ENCODE data around the gene GALNT2.

The GALNT2 gene

DNA sequence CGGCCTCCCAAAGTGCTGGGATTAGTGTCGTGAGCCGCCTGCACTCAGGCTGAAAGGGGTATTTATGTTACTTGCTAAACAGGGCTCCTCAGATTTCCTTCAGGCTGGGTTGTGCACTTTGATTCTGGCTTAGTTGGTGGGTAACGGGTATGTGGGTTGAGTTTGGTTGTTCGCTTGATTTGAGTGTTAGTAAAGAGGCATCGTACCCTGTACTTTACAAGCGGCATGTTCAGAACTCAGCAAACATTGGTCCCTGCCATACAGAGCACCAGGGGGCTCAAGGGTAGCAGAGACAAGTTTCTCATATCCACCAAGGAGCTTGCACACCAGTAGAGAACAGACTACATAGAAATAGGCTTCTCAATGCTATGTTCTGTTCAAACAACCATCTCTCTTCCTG, 211.3 kb downstream of the GALNT2 start:
- TF ChIP-seq, protein P1, sequence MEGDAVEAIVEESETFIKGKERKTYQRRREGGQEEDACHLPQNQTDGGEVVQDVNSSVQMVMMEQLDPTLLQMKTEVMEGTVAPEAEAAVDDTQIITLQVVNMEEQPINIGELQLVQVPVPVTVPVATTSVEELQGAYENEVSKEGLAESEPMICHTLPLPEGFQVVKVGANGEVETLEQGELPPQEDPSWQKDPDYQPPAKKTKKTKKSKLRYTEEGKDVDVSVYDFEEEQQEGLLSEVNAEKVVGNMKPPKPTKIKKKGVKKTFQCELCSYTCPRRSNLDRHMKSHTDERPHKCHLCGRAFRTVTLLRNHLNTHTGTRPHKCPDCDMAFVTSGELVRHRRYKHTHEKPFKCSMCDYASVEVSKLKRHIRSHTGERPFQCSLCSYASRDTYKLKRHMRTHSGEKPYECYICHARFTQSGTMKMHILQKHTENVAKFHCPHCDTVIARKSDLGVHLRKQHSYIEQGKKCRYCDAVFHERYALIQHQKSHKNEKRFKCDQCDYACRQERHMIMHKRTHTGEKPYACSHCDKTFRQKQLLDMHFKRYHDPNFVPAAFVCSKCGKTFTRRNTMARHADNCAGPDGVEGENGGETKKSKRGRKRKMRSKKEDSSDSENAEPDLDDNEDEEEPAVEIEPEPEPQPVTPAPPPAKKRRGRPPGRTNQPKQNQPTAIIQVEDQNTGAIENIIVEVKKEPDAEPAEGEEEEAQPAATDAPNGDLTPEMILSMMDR (IDR thresholded peaks at IDR 0.05): no peak
- no peak for TF ChIP-seq ZFX (IDR thresholded peaks at IDR 0.05; ENCODE audit: borderline replicate concordance)
- H3K27ac ChIP-seq: no peak overlapping the region

DNA sequence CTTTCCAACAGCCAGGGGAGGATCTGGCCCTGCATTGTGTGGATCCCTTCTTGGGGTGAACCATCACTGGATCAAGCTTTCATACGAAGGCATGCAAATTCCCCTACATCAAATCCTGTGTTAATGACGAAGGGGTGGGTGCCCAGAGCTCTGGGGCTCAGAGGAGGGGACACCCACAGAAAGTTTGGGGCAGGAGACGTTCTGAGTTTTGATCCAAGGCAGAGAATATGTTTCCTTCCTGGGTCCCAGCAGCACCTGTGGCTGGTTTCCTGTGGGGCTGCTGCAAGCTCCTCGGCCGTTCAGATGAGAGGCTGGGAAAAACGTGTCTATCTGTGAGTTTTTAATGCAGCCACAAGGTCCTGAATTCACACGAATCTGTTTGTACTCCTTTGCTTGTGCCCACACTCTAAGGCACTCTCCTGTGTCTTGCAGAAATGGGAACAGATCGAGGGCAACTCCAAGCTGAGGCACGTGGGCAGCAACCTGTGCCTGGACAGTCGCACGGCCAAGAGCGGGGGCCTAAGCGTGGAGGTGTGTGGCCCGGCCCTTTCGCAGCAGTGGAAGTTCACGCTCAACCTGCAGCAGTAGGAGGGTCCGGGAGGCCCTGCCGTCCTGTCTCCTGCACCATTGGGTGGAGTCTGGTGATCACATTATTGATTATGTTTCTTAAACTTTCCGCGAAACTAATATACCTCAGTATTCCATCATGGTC, 212.0 kb downstream of the GALNT2 start:
- H3K27ac ChIP-seq: no peak overlapping the region
- TF ChIP-seq, protein P1 (IDR thresholded peaks at IDR 0.05): no peak
- no peak for TF ChIP-seq ZFX (IDR thresholded peaks at IDR 0.05; ENCODE audit: borderline replicate concordance)

DNA sequence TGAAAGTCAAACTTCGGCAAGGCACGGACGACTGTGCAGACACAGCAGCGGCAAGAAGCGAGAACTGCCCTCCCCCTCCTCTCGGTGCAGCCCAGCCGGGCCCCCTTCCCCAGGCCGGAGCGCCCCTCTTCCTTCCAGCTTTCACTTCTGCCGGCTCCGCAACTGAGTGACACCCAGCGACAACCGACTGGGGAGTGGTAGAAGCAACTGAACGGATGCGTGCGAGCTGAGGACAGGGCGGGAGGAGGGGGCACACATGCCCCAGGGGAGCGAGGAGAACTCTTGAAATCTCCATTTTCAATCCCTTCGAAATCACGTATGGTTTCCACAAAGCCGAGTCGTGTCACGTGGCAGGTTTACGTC, 212.5 kb downstream of the GALNT2 start:
- TF ChIP-seq ZFX (IDR thresholded peaks at IDR 0.05; ENCODE audit: borderline replicate concordance): no peak
- TF ChIP-seq, protein P1 (IDR thresholded peaks at IDR 0.05): no peak
- H3K27ac ChIP-seq: no peak overlapping the region

DNA sequence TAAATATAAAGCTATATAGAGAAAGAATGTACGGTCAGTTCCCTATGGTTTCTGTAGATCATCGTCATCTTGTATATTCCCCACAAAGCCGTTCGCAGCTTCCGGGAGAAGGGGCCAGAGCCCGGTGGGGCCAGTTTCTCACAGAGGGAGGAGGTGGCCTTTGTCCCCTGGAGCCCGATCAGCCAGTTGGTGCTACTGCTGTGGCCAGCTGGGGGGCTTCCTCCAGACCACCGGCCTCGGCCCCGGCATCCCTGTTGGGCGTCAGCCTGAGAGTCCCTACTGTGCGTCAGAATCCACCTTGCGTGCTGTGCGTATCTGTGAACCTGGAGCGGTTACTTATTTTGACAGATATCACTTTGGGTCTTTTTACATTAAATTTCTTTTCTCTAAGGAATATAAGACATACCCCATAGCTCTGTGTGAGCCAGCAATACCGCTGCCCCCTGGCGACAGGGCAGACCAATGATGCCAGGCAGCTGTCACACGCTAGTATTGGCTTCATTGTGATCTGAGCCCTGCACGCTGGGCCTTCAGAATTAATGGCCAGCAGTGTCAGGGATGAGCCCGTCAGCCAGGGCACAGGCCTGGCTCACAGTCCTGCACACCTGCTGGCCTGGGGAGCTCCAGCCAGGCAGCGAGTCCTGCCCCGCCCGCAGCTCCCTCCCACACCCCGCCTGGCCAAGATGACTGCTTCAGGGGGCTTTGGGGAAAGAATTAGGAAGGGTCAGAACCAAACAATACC, 213.2 kb downstream of the GALNT2 start:
- TF ChIP-seq, protein P1 (IDR thresholded peaks at IDR 0.05): peak; percentile 24
- no peak for TF ChIP-seq ZFX (IDR thresholded peaks at IDR 0.05; ENCODE audit: borderline replicate concordance)
- H3K27ac ChIP-seq: no peak overlapping the region

DNA sequence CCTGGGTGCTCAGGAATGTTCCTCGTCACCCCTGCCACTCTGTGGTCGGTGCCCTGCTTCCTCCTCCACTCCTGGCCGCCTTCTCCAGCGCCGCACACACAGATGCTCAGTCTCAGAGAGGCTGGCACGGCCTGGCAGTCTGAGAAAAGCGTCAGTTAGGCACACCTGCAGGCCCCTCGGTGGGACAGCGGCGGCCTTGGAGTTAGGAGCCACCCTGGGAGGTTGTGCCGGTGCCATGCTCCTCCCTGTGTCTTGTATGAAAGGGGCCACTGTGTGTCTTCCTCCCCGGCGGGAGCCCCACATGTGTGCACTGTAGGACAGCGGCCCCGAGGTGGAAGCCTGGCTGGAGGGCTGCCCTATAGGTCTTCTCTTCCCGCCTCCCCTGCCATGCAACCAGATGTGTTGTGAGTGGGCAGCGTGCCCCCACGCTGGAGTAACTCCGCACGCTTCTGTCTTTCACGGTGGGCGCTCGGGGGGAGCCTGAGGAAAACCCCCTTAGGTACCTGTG, 213.9 kb downstream of the GALNT2 start:
- no peak for TF ChIP-seq ZFX (IDR thresholded peaks at IDR 0.05; ENCODE audit: borderline replicate concordance)
- TF ChIP-seq, protein P1 (IDR thresholded peaks at IDR 0.05): no peak
- no peak overlapping the region for H3K27ac ChIP-seq

DNA sequence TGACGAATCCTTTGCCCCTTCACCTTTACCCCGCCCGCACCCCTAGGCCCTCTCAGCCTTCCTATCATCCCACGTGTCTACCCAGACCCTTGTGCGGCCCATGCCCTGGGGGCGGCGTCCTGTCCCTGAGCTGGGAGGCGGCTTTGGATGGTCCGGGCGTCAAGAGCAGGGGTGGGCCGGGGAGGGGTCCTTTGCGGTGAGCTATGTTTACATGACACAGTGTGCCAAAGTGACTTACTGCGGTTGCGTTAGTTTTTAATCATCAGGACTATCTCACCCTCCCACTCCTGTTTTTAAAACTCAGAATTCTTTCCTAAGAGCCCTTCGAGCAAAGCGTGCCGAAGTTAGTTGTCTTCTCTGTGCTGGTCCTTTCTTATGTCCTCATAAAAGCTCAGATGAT, 214.5 kb downstream of the GALNT2 start:
- TF ChIP-seq, protein P1 (IDR thresholded peaks at IDR 0.05): no peak
- TF ChIP-seq ZFX (IDR thresholded peaks at IDR 0.05; ENCODE audit: borderline replicate concordance): no peak
- H3K27ac ChIP-seq: no peak overlapping the region

DNA sequence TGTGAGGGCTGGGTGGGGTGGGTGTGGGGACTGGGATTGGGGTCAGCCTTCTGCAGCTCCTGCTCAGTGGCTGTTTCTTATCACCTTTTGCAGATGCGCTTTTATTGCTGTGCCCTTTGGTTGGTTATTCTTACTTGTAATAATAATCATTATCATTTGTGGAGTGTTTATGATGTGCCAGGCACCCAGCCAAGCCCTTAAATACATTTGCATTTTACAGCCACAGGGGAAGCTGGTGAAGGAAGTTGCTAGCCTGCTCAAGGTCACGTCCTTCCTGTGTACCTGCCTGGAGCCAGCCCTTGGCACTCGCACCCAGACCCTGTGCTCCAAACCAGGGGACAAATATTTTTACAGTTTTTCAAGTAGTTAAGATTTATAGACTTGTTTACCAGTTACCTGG, 215.1 kb downstream of the GALNT2 start:
- no peak overlapping the region for H3K27ac ChIP-seq
- no peak for TF ChIP-seq ZFX (IDR thresholded peaks at IDR 0.05; ENCODE audit: borderline replicate concordance)
- TF ChIP-seq, protein P1 (IDR thresholded peaks at IDR 0.05): no peak
